ENCODE results near the gene UBE3C.
"Not testable (repeated sequence)": the region's sequence is repeated elsewhere in the genome, so short reads cannot be mapped to it uniquely, and the experiment has no call there.

The UBE3C gene

DNA sequence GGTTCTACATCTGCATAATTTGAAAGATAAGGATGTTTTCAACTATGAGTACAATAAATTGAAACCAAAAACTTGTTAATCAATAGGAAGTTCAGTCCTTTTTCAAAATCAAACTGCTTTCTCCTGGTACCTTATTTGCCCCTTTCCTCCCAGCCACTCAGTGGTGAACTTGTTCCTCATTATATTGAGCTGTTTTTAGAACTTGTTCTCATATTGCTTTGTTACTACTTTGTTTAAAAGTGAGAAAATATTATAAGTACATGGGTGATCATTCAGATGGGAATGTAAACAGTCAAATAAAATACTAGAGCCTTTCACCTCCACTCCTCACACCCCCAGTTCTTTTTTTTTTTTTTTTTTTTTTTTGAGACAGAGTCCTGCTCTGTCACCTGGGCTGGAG lies 17.2 kb downstream of the UBE3C start:
- Histone ChIP-seq H3K4me1 (ENCODE audit: insufficient read depth, low read length, severe bottlenecking) (peaks cover 26% of the 10 kb centered on the region), H3K4me3 (ENCODE audit: low read depth, low read length, poor library complexity, severe bottlenecking) (no peak overlapping the region), H3K9me3 (ENCODE audit: low read length) (no peaks in the 10 kb centered on the region), H3K9ac (ENCODE audit: low read length) (no peak overlapping the region), H3K9me2 (ENCODE audit: low read depth, low read length) (no peaks in the 10 kb centered on the region), H3F3A (ENCODE audit: insufficient read depth, low read length) (no peaks in the 10 kb centered on the region), H3K27ac (ENCODE audit: low read depth, low read length, poor library complexity, severe bottlenecking) (no peak overlapping the region), H3K79me2 (ENCODE audit: insufficient read depth, low read length) (peaks cover 98% of the 10 kb centered on the region), H4K20me1 (ENCODE audit: insufficient read depth, low read length) (0 out of 2 replicates have a peak, but pooled peaks cover 3% of the 10 kb centered on the region), H3K27me3 (ENCODE audit: insufficient read depth, low read length) (no peaks in the 10 kb centered on the region), H3K36me3 (ENCODE audit: insufficient read depth, low read length) (peaks cover 37% of the 10 kb centered on the region), H2AFZ (ENCODE audit: low read length) (no peak overlapping the region), H3K4me2 (ENCODE audit: low read length) (no peak overlapping the region)
- TF ChIP-seq EZH2 (IDR thresholded peaks at IDR 0.05; ENCODE audit: borderline replicate concordance, low read length), result no peak
- TF ChIP-seq, protein P1, sequence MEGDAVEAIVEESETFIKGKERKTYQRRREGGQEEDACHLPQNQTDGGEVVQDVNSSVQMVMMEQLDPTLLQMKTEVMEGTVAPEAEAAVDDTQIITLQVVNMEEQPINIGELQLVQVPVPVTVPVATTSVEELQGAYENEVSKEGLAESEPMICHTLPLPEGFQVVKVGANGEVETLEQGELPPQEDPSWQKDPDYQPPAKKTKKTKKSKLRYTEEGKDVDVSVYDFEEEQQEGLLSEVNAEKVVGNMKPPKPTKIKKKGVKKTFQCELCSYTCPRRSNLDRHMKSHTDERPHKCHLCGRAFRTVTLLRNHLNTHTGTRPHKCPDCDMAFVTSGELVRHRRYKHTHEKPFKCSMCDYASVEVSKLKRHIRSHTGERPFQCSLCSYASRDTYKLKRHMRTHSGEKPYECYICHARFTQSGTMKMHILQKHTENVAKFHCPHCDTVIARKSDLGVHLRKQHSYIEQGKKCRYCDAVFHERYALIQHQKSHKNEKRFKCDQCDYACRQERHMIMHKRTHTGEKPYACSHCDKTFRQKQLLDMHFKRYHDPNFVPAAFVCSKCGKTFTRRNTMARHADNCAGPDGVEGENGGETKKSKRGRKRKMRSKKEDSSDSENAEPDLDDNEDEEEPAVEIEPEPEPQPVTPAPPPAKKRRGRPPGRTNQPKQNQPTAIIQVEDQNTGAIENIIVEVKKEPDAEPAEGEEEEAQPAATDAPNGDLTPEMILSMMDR (IDR thresholded peaks at IDR 0.05; ENCODE audit: low read length), result no peak

DNA sequence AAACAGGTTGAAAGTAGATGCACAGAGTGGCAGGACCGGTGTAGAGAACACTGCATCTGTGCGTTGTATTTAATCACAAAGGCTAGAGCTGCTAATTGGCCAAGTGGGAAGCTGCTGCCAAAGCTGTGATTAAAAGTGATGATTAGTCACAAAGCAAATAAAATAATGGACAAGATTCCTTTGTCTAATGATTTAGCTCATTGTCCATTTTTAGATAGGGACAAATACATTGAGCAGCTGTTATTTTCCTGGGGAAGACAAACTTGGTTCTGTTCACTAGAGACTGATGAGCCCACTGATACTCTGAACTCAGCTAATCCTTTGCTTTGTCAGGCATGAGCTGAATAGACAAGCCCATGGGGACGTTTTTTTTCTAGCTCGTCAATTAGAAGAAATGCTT lies 19.7 kb downstream of the UBE3C start:
- Histone ChIP-seq H3K79me2 (ENCODE audit: insufficient read depth, low read length) (peaks cover 95% of the 10 kb centered on the region), H2AFZ (ENCODE audit: low read length) (no peak overlapping the region), H3K9ac (ENCODE audit: low read length) (no peak overlapping the region), H3F3A (ENCODE audit: insufficient read depth, low read length) (no peaks in the 10 kb centered on the region), H3K27me3 (ENCODE audit: insufficient read depth, low read length) (no peaks in the 10 kb centered on the region), H3K4me3 (ENCODE audit: low read depth, low read length, poor library complexity, severe bottlenecking) (no peak overlapping the region), H3K36me3 (ENCODE audit: insufficient read depth, low read length) (peaks cover 33% of the 10 kb centered on the region), H3K27ac (ENCODE audit: low read depth, low read length, poor library complexity, severe bottlenecking) (no peak overlapping the region), H3K9me2 (ENCODE audit: low read depth, low read length) (no peaks in the 10 kb centered on the region), H4K20me1 (ENCODE audit: insufficient read depth, low read length) (0 out of 2 replicates have a peak, but pooled peaks cover 3% of the 10 kb centered on the region), H3K9me3 (ENCODE audit: low read length) (no peaks in the 10 kb centered on the region), H3K4me2 (ENCODE audit: low read length) (no peak overlapping the region), H3K4me1 (ENCODE audit: insufficient read depth, low read length, severe bottlenecking) (peaks cover 19% of the 10 kb centered on the region)
- no peak for TF ChIP-seq EZH2 (IDR thresholded peaks at IDR 0.05; ENCODE audit: borderline replicate concordance, low read length)
- TF ChIP-seq, protein P1 (IDR thresholded peaks at IDR 0.05; ENCODE audit: low read length), result no peak

DNA sequence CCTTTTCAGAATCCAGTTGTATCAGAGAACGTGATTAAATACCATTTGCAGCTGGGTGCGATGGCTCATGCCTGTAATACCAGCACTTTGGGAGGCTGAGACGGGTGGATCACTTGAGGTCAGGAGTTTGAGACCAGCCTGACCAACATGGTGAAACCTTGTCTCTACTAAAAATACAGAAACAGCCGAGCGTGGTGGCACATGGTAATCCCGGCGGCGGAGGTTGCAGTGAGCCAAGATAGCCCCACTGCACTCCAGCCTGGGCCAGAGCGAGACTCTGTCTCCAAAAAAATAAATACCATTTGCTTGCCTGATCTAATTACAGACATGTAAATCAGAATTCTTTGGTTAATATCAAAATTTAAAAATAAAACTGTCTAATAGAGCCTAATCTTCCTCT lies 20.8 kb downstream of the UBE3C start:
- not testable (repeated sequence) for H3K27ac ChIP-seq (ENCODE audit: low read depth, low read length, poor library complexity, severe bottlenecking); H3K9me2 ChIP-seq (ENCODE audit: low read depth, low read length); H3K4me3 ChIP-seq (ENCODE audit: low read depth, low read length, poor library complexity, severe bottlenecking); H3K9ac ChIP-seq (ENCODE audit: low read length); H4K20me1 ChIP-seq (ENCODE audit: insufficient read depth, low read length); H3K4me2 ChIP-seq (ENCODE audit: low read length); H2AFZ ChIP-seq (ENCODE audit: low read length); H3F3A ChIP-seq (ENCODE audit: insufficient read depth, low read length); H3K9me3 ChIP-seq (ENCODE audit: low read length); H3K27me3 ChIP-seq (ENCODE audit: insufficient read depth, low read length)
- Histone ChIP-seq H3K36me3 (ENCODE audit: insufficient read depth, low read length) (peaks cover 41% of the 10 kb centered on the region), H3K79me2 (ENCODE audit: insufficient read depth, low read length) (peaks cover 91% of the 10 kb centered on the region), H3K4me1 (ENCODE audit: insufficient read depth, low read length, severe bottlenecking) (peaks cover 14% of the 10 kb centered on the region)

DNA sequence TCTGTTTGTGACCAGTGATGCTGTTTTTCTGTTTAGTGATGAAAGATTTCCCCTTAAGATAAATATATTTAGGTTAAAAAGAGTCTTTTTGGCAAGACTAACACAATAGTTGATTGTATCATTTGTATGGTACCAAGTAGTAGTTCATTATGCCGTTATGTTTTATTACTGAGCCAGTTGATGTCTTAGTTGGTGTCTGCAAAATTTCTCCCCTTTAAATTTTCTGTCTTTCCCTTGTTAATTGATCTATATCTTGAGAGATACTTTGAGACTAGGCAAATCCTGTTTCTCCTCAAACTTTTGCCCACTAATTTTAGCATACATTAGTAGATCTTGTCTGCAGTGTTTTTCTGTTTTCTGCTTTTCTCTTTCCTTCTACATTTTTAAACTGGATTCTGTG lies 21.7 kb downstream of the UBE3C start:
- Histone ChIP-seq H3K9me2 (ENCODE audit: low read depth, low read length) (no peaks in the 10 kb centered on the region), H2AFZ (ENCODE audit: low read length) (no peak overlapping the region), H3K4me3 (ENCODE audit: low read depth, low read length, poor library complexity, severe bottlenecking) (no peak overlapping the region), H4K20me1 (ENCODE audit: insufficient read depth, low read length) (no peaks in the 10 kb centered on the region), H3K9me3 (ENCODE audit: low read length) (0 out of 2 replicates have a peak, but pooled peaks cover 2% of the 10 kb centered on the region), H3K9ac (ENCODE audit: low read length) (no peak overlapping the region), H3K27ac (ENCODE audit: low read depth, low read length, poor library complexity, severe bottlenecking) (no peak overlapping the region), H3K27me3 (ENCODE audit: insufficient read depth, low read length) (no peaks in the 10 kb centered on the region), H3K79me2 (ENCODE audit: insufficient read depth, low read length) (peaks cover 82% of the 10 kb centered on the region), H3K36me3 (ENCODE audit: insufficient read depth, low read length) (peaks cover 50% of the 10 kb centered on the region), H3K4me2 (ENCODE audit: low read length) (no peak overlapping the region), H3F3A (ENCODE audit: insufficient read depth, low read length) (no peaks in the 10 kb centered on the region), H3K4me1 (ENCODE audit: insufficient read depth, low read length, severe bottlenecking) (peaks cover 5% of the 10 kb centered on the region)
- TF ChIP-seq, protein P1 (IDR thresholded peaks at IDR 0.05; ENCODE audit: low read length), result no peak
- TF ChIP-seq EZH2 (IDR thresholded peaks at IDR 0.05; ENCODE audit: borderline replicate concordance, low read length), result no peak

Measured in OCI-LY1 (cell line).